ENCODE results near the gene COQ2. TPM values are rescaled to one million over a fixed set of nuclear protein-coding genes. Genes with fewer than 3 reads are reported as not detected.

COQ2 gene
- total RNA-seq, 1 donor from 2014 or later, result 13.1 TPM

GRCh38 chr4:83228231-83228630 lies 56.4 kb downstream of the COQ2 start:
- intact Hi-C loops (cut with DNase I), result no loop called here
- DNase-seq (ENCODE audit: low spot score), result no peak

- intact Hi-C loops (cut with DNase I), result no loop called here
- no peak for DNase-seq (ENCODE audit: low spot score)
These were observed 59.9 kb downstream of the COQ2 start for GRCh38 chr4:83224502-83225197.

- DNase-seq (ENCODE audit: low spot score), result no peak
- intact Hi-C loops (cut with DNase I), result no loop called here
These were observed 60.8 kb downstream of the COQ2 start for GRCh38 chr4:83223781-83224180.

- intact Hi-C loops (cut with DNase I), result no loop called here
- DNase-seq (ENCODE audit: low spot score), result no peak
These were observed 62.6 kb downstream of the COQ2 start for GRCh38 chr4:83221897-83222441.

- no peak for DNase-seq (ENCODE audit: low spot score)
- intact Hi-C loops (cut with DNase I), result no loop called here
These were observed 65.0 kb downstream of the COQ2 start for GRCh38 chr4:83219344-83220331.

GRCh38 chr4:83217721-83218522 lies 66.7 kb downstream of the COQ2 start:
- no peak for DNase-seq (ENCODE audit: low spot score)
- intact Hi-C loops (cut with DNase I), result no loop called here

GRCh38 chr4:83216959-83217683 lies 67.5 kb downstream of the COQ2 start:
- DNase-seq (ENCODE audit: low spot score), result no peak
- intact Hi-C loops (cut with DNase I), result no loop called here

- intact Hi-C loops (cut with DNase I), result no loop called here
These were observed 70.5 kb downstream of the COQ2 start for GRCh38 chr4:83214079-83214478.

More at GRCh38 chr4:83214079-83214478, 70.5 kb downstream of the COQ2 start:
- DNase-seq (ENCODE audit: low spot score), result no peak

Other genes starting within 250 kb of the COQ2 start
- 47.1 TPM for gene COPS4, start 249.6 kb downstream of the COQ2 start, total RNA-seq
- gene PLAC8, start 170.1 kb downstream of the COQ2 start, total RNA-seq, result 1.2 TPM
- gene HPSE, start 50.0 kb upstream of the COQ2 start, total RNA-seq, result 0.97 TPM
- 11.1 TPM for gene HELQ, start 171.0 kb upstream of the COQ2 start, total RNA-seq
- 39.1 TPM for gene MRPS18C, start 171.3 kb upstream of the COQ2 start, total RNA-seq
- gene ABRAXAS1, start 200.3 kb upstream of the COQ2 start, total RNA-seq, result 6.4 TPM

Data from cardiac septum (tissue), 1 donor.